Stimulated activated CD8-positive, alpha-beta memory T cell treated with anti-CD3 and anti-CD28 coated beads, Interleukin-4, amount 100 ng/mL, for 4 hours (primary cell): ENCODE results near the gene PCDH10.

Experiments
- DNase-seq, 2 donors: peaks; one replicate each; pipeline ENCODE4 v3.0.0-alpha.2; 2020; ENCODE audit warnings: low read depth in 2 of 2, low spot score in 1 of 2

PCDH10 gene

DNA sequence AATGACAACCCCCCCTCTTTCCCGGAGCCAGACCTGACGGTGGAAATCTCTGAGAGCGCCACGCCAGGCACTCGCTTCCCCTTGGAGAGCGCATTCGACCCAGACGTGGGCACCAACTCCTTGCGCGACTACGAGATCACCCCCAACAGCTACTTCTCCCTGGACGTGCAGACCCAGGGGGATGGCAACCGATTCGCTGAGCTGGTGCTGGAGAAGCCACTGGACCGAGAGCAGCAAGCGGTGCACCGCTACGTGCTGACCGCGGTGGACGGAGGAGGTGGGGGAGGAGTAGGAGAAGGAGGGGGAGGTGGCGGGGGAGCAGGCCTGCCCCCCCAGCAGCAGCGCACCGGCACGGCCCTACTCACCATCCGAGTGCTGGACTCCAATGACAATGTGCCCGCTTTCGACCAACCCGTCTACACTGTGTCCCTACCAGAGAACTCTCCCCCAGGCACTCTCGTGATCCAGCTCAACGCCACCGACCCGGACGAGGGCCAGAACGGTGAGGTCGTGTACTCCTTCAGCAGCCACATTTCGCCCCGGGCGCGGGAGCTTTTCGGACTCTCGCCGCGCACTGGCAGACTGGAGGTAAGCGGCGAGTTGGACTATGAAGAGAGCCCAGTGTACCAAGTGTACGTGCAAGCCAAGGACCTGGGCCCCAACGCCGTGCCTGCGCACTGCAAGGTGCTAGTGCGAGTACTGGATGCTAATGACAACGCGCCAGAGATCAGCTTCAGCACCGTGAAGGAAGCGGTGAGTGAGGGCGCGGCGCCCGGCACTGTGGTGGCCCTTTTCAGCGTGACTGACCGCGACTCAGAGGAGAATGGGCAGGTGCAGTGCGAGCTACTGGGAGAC is 1.6 kb downstream of the PCDH10 start:
- DNase-seq, result no peak

DNA sequence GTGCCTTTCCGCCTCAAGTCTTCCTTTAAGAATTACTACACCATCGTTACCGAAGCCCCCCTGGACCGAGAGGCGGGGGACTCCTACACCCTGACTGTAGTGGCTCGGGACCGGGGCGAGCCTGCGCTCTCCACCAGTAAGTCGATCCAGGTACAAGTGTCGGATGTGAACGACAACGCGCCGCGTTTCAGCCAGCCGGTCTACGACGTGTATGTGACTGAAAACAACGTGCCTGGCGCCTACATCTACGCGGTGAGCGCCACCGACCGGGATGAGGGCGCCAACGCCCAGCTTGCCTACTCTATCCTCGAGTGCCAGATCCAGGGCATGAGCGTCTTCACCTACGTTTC is 2.2 kb downstream of the PCDH10 start:
- no peak for DNase-seq

DNA sequence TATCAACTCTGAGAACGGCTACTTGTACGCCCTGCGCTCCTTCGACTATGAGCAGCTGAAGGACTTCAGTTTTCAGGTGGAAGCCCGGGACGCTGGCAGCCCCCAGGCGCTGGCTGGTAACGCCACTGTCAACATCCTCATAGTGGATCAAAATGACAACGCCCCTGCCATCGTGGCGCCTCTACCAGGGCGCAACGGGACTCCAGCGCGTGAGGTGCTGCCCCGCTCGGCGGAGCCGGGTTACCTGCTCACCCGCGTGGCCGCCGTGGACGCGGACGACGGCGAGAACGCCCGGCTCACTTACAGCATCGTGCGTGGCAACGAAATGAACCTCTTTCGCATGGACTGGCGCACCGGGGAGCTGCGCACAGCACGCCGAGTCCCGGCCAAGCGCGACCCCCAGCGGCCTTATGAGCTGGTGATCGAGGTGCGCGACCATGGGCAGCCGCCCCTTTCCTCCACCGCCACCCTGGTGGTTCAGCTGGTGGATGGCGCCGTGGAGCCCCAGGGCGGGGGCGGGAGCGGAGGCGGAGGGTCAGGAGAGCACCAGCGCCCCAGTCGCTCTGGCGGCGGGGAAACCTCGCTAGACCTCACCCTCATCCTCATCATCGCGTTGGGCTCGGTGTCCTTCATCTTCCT is 2.7 kb downstream of the PCDH10 start:
- no peak for DNase-seq

DNA sequence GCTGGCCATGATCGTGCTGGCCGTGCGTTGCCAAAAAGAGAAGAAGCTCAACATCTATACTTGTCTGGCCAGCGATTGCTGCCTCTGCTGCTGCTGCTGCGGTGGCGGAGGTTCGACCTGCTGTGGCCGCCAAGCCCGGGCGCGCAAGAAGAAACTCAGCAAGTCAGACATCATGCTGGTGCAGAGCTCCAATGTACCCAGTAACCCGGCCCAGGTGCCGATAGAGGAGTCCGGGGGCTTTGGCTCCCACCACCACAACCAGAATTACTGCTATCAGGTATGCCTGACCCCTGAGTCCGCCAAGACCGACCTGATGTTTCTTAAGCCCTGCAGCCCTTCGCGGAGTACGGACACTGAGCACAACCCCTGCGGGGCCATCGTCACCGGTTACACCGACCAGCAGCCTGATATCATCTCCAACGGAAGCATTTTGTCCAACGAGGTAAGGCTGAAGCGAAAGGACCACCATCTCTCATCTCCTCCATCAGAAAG is 3.3 kb downstream of the PCDH10 start:
- DNase-seq, result no peak

DNA sequence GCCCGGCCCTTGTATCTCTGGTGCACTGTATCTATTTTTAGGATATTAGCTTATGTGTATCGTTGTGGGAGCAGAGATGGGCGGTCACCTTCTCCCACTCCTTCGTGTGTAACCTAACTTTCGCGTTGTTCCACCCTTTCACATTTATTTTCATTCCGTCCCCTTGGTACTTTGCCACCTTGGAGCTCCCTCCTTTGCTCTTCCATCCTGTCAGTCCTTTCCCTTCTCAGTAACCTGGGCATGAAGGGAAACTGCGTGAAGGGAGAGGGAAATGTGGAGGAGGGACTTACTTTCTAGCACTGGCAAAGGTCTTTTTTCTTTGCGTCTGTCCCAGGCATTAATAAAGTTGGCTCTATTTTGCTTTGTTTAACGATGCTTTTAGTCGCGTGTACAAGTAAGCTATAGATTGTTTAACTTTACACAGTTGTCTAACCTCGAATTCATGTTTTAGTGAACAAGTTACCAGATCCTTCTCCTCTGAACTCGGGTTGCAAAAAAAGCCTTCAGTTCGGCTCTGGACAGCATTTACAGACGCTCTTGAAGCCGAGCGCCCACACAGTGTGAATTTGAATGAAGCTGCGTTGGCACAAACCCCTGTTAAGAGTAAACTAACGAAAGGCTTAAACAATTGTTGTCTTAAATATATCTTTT is 3.9 kb downstream of the PCDH10 start:
- no peak for DNase-seq

DNA sequence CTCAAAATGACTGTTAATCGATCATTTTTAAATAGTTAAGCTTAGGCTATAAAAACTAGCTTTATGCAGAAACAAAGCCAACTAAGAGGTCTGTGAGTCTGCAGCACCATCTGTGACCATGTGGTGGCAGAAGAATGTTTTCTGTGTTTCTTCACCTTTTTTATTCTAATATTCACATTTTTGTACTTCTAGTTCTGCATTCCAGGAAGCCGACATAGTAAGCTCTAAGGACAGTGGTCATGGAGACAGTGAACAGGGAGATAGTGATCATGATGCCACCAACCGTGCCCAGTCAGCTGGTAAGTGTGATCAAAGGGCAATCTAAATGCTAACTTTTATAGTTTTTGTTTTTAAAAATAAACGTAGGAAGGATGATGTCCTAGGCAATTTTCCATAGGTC is 5.6 kb downstream of the PCDH10 start:
- no peak for DNase-seq

DNA sequence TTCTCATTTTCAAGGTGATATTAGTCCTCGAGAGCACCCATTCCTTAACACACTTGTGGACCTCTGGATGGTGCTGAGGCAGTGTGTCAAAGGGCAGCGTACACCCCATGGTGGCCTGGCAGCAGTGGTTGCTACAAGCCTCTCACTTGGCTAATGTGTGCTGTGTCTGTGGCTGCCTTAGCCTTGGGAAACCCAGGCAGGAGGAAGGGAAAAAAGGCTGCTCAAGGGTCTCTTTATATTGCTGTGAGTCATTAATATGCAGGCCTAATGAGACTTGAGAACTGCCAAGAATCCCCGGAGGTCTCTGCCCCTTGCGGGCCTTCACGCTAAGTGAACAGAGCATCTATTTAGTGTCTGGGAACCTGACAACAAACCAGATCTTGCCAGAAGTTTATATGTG is 7.0 kb downstream of the PCDH10 start:
- DNase-seq, result no peak

DNA sequence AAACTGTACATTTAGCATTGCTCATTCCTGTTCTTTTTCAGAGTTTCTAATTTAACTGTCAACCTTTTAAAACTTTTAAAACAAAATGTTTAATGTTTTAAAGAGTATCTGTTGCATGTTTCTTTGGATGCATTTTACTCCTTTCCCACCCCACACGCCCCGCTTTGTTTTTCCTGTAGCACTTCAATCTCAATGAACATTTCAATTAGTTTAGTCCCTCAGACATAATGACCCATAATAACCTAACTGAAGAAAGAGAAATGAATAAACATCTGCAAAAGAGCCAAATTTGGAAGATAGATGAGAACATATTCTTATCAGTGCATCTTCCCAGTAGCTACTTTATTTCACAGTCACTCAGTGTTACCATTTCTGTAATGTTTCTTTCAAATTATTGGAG is 7.5 kb downstream of the PCDH10 start:
- DNase-seq, result no peak

DNA sequence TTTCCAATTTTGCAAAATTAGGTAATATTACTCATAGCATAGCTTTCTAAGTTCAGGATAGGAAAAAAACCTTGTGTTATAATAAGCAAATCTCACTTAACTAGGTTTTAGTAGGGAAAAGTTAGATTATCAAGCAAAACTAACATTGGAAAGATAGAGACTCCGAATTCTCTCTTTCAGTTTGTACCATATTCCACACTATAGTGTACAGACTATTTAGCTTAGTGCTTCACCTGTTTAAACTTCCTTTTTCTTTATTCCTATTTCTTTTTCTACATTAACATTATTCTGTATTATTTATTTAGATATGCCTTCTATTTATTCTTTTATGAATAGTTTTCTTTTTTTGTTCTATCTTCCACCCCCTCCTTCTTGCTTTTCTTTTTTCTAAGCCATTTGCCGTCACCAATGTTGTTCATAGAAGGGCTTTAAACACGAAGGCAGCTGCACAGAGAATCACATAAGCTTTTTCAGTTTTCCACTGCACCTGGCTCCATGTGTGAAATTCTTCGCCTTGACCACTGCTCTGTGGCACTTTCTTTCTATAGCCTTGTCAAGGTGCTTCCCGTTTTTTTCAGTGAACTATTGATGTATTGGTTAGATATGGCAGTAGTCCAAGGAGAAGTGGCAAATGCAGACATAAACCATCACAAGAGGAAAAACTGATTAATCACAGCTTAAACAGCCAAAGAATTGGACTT is 8.5 kb downstream of the PCDH10 start:
- DNase-seq, result no peak

DNA sequence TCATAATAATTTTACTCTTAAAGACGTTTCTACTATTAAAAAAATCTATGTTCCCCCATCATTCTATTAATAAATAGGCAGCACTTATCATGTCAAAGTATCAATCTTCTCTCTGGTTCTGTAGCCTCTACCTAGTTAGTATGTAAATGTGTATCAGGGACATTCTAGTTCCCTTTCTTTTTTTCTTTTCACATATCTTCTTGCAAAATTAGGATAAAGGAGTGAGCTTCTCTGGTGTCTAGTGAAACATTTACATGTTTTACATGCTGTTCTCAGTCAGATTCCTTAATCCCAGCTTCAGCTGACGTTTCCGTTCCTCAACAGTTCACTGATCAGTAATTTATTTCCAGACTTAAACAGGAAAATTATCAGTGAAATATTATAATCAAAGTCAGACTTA is 11.8 kb downstream of the PCDH10 start:
- DNase-seq, result no peak

DNA sequence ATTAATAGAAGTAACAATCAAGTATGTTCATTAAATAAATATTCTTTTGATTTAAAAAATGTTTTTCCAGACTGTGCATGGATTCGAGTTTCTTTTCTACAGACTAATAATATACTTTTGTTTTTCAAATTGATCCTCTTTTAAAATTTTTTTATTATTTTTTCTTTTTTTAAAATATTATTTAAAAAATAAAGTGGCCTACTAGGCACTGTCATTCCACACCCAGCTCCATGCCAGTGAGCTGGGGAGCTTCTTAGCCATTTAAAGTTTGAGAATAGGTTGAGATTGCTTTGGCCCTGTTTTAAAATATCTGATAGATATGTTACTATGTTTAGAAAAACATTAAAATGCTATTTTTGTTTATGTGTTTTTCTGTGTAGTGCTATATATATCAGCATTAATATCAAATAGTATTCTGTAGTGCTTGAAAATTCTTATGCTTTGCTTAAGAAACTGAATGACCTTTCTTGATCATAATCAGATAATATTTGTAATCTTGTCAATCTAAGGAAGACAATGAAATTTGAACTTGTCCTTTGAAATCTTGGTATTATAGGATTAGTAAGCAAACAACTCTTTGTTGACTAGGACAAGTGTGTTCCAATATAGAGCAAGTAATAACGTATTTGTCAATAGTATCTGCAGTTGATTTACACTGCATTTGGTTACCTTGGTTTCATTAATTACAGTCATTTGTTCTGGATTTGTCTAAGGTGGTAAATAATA is 12.6 kb downstream of the PCDH10 start:
- no peak for DNase-seq

DNA sequence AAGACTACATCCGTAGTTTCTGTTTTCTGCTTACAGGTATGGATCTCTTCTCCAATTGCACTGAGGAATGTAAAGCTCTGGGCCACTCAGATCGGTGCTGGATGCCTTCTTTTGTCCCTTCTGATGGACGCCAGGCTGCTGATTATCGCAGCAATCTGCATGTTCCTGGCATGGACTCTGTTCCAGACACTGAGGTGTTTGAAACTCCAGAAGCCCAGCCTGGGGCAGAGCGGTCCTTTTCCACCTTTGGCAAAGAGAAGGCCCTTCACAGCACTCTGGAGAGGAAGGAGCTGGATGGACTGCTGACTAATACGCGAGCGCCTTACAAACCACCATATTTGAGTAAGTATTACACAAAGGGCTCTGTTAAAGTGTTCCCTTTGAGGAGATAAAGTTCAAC is 13.8 kb downstream of the PCDH10 start:
- DNase-seq, result no peak

DNA sequence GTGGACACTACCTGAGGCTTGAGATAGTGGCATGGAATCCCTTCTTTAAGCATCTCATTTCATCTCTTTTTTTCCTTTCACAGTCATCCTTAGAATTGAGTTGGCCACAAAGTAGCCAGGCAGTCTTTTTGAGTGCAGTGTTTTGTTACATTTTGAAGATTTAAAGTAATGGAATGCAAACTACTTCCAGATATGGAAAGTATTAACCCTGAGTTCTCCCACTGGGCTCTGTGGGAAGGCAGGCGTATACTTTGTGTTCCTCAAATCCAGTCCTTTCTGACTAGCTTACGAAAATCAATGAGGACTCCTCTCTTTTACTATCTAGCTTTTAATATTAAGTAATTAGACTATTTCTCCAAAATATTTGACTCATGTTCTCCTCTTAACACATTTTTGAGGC is 29.9 kb downstream of the PCDH10 start:
- no peak for DNase-seq

DNA sequence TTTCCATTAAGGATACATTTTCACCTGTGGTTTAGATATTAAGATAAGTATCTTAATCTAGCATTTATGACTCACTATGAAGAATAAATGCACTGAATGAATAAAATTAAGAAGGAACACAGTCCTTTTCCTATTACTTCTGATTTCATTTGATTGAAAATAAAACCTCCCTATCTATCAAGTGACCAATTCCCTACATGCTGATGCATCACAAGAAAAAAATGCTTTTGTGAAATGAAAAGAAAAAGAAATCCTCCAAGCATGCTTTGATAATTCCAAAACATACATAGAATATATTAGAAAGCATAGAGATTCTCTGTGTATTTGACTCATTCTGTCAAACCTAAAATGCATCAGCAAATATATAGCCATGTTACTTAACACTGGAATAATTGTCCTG is 37.1 kb downstream of the PCDH10 start:
- DNase-seq, result no peak

DNA sequence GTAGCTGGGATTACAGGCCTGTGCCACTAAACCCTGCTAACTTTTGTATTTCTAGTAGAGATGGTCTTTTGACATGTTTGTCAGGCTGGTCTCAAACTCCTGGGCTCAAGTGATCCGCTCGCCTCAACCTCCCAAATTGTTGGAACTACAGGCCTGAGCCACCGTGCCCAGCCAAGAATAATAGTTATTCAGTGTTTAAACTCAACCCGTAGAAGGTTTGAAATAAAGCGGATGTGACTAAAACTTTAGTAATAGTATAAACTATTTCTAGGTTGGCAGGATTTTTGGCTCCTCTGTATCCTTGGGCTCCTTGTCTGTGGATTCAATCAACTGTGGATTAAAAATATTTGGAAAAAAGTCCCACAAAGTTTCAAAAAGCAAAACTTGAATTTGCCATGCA is 37.8 kb downstream of the PCDH10 start:
- no peak for DNase-seq

DNA sequence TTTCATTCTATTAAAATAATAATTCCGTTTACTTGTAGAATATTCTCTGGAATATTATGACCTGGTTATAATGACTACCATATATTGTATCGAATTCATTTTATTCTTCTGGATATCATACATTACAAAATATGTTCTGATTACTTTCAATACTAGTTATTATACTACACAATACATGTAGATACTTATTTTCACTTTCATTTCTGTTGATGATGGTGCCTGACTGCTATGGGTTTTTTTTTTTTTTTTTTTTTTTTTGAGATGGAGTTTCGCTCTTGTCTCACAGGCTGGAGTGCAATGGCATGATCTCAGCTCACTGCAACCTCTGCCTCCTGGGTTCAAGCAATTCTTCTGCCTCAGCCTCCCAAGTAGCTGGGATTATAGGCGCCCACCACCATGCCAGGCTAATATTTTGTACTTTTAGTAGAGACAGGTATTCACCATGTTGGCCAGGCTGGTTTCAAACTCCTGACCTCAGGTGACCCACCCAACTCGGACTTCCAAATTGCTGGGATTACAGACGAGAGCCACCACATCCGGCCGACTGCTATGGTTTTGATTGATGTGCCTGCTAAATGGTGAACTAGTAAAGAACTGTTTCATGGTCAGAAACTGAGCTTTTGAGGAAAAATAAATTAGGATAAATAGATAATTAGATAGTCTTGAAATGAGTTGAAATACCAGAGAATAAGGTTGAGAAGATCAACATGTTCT is 39.5 kb downstream of the PCDH10 start:
- no peak for DNase-seq

DNA sequence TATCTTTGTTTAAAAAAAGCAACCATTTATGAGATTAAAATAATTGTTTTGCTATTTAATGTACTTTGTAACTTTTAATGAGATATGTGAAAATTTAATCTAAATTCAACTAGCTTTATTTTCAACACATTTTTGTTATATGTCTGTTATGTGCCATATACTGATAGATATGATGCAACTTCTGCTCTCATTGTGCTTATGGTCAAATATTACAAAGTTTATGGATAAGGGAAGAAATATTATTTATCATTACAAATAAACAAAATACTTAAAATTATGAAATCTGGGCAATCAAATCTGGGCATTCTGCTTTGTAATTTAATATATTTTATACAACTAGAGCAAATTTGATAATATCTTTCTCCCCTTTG is 40.0 kb downstream of the PCDH10 start:
- DNase-seq, result no peak

DNA sequence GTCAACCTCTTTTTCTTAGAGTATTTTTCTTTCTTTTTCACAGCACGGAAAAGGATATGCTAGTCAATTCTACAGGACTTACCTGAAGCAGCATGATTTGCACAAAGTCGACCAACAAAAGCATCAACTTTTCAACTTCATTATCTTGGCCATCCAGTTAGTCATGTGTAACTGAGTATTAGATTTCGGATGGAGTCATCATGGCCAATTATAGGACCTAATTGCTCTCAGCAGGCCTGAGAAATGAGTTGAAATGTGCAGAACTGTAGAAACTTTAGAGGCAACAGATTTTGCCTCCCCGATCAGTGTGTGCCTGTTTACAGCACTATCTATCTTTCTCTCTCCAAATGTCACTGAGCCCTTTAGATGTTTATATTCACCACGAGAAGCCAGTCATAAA is 41.0 kb downstream of the PCDH10 start:
- DNase-seq, result no peak

DNA sequence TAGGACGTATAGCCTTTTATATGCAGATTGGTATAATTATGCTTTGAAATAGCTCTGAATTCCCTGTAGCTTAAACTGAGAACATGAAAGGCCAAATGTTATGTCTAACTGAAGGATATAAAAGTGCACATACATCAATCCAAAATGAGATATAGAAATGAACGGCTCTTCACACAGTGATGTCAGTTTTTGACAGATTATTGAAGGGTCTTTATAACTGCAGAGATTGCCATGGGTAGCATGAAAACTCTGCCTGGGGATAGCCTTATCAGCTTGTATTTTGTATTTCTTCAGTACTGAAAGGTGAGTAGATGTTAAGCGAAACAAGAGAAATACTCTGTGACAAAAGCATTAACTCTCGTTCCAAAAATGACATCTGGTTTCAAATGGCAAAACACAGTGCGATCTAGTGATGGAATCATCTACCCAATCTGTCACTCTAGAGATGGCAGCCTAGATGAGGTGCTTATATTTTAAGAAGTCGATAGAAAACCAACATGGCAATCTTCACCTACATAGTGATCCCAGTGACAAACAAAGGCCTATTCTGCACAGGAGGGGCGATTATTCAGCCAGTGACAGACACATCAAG is 59.7 kb downstream of the PCDH10 start:
- DNase-seq, result no peak

DNA sequence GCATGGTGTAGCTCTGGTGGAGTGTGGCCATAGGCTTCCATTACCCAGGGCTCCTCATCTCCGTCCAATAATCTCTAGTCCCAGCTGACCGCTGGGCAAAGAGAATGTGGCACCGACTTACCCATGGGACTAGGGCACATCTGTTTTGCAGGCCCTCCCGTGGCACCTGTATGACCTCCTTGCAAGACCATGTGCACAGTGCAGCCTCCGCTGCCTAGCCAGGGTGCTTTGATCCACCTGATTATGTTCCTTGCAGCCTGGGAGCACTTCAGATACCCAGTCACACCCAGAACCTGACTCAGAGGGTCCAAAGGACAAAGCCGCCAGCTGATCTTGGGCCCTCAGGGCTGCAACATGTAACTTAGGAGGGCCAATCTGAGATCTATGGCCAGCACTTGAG is 84.8 kb downstream of the PCDH10 start:
- DNase-seq, result no peak
